HG03558 (cell line): ENCODE data around the gene SIMC1.

Source experiments
- ATAC-seq: cut with Tn5 transposase; IDR thresholded peaks from one replicate; pipeline ENCODE4 v1.9.1; 2021; ENCODE audit warnings: moderate number of reproducible peaks; ENCODE audit not compliant: unreplicated experiment; ENCODE audit errors: extremely low read depth

SIMC1 gene

GRCh38 chr5:176359658-176360057, 121.4 kb downstream of the SIMC1 start:
- ATAC-seq: no peak

DNA sequence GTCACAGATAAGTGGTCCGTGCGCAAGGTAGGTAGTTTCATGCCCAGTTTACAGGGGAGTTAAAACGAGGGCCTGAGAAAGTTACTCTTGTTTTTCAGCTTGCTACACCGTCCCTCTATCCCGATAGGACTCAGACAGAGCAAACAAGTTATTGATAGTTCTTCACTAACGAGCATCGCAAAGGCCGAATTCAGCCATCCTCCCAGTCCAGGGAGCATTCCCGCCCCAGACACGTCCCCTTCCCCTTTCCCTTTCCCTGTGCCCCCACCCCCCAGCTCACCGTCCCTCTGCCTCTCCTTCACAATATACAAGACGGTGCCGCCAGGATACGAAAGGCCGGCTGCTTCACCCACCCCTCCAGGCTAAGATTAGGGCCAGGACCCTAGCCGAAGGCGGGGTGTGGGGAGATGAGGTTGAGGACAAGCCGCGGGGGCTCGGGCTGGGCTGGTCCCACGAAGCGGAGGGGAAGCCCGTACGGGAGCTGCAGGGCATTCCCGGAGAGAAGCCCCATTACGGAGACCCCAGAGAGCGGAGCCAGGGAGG, 122.7 kb downstream of the SIMC1 start:
- ATAC-seq: no peak

DNA sequence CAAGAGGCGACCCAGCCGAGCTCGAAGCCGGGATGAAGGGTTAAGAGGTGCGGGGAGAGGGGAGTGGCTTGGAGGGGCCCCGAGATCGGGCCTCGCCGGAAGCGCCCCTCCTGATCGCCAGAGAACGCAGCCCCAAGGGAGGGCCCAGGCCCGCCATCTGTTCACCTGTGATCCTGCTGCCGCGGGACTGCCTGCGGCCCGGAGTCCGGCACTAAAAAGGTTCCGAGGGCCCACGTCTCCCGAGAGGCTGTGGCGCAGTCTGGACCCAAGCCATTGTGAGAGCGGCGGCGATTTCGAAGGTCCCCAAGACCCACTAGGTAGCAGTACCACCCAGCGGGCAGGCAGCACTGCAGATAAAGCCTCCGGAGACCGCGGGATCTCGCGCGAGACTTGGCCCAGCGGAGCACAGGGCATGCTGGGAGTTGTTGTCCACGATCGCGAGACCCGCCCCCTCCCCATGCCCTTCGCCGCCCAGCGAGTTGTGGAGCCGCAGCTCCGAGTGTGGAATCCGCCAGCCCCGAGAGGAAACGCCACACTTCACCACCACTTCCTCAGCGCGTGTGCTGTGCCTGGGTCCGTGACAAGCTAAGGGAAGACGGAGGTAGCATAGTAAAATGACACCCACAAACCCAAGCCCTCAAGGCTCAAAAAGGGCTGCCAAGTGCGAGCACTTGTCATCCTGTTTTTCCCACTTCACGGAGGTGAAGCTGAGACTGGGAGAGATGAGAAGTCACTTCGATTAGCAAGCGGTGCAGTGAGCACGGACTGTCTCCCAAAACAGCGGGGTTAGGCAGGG, 123.4 kb downstream of the SIMC1 start, which contains the start of gene KIAA1191:
Gene KIAA1191, minus strand, starts transcription at position 328 of the 796 bp plus-strand sequence. CDS start 2,256 bp downstream, outside the sequence.
- peak; percentile 68 for ATAC-seq

DNA sequence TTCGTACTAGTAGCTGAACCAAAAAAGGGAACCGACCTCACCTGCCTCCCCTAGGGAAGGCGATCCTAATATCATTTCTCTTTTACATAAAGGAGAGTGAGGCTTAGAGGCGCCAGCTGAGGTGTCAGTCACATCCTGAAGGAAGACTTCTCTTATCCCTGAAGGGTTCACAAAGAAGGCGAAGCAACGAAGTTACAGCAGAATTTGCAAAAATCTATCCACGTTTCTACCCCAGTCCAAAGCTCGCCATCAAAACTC, 123.9 kb downstream of the SIMC1 start:
- ATAC-seq: no peak

GRCh38 chr5:176364765-176365350, 126.6 kb downstream of the SIMC1 start:
- ATAC-seq: no peak

- ATAC-seq: peak; percentile 23
Measured at GRCh38 chr5:176365351-176366231, 127.4 kb downstream of the SIMC1 start, which contains the start of gene ARL10. ARL10 (plus strand) TSS chr5:176365487; CDS start chr5:176365564, 77 bp downstream.

GRCh38 chr5:176366232-176366894, 128.1 kb downstream of the SIMC1 start:
- ATAC-seq: no peak

DNA sequence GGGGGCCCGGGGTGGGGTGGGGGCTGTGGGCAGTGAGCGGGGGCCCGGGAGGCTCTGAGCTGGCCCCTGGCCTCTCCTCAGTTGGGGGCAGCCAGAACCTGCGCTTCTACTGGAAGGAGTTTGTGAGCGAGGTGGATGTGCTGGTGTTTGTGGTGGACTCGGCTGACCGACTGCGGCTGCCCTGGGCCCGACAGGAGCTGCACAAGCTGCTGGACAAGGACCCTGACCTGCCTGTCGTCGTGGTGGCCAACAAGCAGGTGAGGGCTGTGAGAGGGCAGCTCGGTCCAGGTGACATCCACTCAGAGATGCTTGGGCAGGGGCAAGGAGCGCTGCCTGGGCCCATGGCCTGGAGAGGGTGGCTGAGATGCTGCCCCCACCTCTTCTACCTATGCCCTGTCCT, 130.5 kb downstream of the SIMC1 start:
- ATAC-seq: no peak

GRCh38 chr5:176369934-176370711, 131.9 kb downstream of the SIMC1 start:
- no peak for ATAC-seq

GRCh38 chr5:176371621-176372539, 133.7 kb downstream of the SIMC1 start:
- ATAC-seq: no peak

- ATAC-seq: no peak
Measured at GRCh38 chr5:176373100-176373818, 135.0 kb downstream of the SIMC1 start.

GRCh38 chr5:176379881-176380280, 141.7 kb downstream of the SIMC1 start:
- ATAC-seq: no peak

GRCh38 chr5:176381423-176381822, 143.2 kb downstream of the SIMC1 start:
- no peak for ATAC-seq

DNA sequence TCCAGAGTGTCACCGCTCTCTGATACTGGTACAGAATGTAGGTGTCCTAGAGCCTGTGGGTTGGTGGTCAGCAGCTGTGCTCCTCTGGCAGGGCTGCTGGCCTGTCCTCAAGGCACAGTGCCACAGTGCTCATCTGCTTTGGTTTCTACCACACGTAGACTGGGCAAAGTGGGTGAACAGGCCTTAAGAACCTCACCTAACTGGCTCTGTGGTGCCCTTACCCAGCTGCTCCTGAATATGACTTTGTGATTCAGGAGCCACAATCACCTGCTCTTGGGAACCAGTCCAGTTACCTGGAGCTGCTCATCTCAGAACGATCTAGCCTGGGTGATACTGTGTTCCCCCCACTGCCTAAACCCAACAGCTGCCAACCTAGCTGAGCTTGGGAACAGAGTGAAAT, 143.8 kb downstream of the SIMC1 start:
- no peak for ATAC-seq

DNA sequence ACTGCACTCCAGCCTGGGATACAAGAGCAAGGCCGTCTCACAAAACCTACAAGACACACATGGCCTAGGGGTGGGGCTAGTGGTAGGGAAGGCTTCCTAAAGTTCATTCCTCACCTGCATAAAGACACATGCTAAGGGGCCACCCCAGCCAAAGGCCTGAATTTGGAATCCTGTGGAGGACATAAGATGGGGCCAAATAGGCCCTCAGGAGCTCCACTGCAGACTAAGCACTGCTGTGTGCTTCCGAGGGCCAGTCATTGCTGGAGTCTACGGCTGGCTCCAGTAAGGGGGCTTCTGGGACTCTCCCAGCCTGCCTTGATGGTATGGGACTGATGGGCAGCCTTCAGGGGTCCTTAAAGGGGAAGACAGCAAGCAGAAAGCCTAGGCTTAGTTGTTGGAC, 144.5 kb downstream of the SIMC1 start:
- no peak for ATAC-seq

GRCh38 chr5:176383248-176383905, 145.2 kb downstream of the SIMC1 start:
- no peak for ATAC-seq

- ATAC-seq: no peak
Measured at GRCh38 chr5:176383961-176384360, 145.7 kb downstream of the SIMC1 start.
